GM12875 (cell line): ENCODE data around the gene AREL1.

Experiments
- H3K4me3 ChIP-seq: one replicate; pipeline ENCODE4 v1.5.1; 2011; ENCODE audit warnings: low read depth, low read length, control low read depth
- CTCF ChIP-seq: IDR thresholded peaks from 2 replicates; pipeline ENCODE4 v1.5.1; 2011; ENCODE audit warnings: low read depth, mild to moderate bottlenecking, control low read depth, inconsistent platforms, low read length, moderate library complexity, borderline replicate concordance; ENCODE audit not compliant: insufficient read depth

AREL1 gene

GRCh38 chr14:74620497-74620921 is 92.4 kb downstream of the AREL1 start:
- H3K4me3 ChIP-seq: no peak overlapping the region
- TF ChIP-seq CTCF: no peak

GRCh38 chr14:74619672-74620131 is 93.2 kb downstream of the AREL1 start:
- H3K4me3 ChIP-seq: no peak overlapping the region
- no peak for TF ChIP-seq CTCF

- no peak overlapping the region for H3K4me3 ChIP-seq
- no peak for TF ChIP-seq CTCF
Measured at GRCh38 chr14:74618078-74618952, 94.6 kb downstream of the AREL1 start.

GRCh38 chr14:74616996-74617700 is 95.7 kb downstream of the AREL1 start:
- no peak for TF ChIP-seq CTCF
- H3K4me3 ChIP-seq: no peak overlapping the region

GRCh38 chr14:74616507-74616906 is 96.4 kb downstream of the AREL1 start:
- TF ChIP-seq CTCF: no peak
- H3K4me3 ChIP-seq: no peak overlapping the region

GRCh38 chr14:74615735-74616134 is 97.1 kb downstream of the AREL1 start:
- no peak overlapping the region for H3K4me3 ChIP-seq
- TF ChIP-seq CTCF: no peak
